Activated CD4-positive, CD25-positive, alpha-beta regulatory T cell (primary cell): ENCODE data around the gene ERVH48-1.
"Not testable (repeated sequence)": the region's sequence is repeated elsewhere in the genome, so short reads cannot be mapped to it uniquely, and the experiment has no call there.

Experiments
- DNase-seq, 4 experiments: peaks; one replicate each; lab custom pipeline; 2025; lab: John Stamatoyannopoulos, UW

The ERVH48-1 gene

DNA sequence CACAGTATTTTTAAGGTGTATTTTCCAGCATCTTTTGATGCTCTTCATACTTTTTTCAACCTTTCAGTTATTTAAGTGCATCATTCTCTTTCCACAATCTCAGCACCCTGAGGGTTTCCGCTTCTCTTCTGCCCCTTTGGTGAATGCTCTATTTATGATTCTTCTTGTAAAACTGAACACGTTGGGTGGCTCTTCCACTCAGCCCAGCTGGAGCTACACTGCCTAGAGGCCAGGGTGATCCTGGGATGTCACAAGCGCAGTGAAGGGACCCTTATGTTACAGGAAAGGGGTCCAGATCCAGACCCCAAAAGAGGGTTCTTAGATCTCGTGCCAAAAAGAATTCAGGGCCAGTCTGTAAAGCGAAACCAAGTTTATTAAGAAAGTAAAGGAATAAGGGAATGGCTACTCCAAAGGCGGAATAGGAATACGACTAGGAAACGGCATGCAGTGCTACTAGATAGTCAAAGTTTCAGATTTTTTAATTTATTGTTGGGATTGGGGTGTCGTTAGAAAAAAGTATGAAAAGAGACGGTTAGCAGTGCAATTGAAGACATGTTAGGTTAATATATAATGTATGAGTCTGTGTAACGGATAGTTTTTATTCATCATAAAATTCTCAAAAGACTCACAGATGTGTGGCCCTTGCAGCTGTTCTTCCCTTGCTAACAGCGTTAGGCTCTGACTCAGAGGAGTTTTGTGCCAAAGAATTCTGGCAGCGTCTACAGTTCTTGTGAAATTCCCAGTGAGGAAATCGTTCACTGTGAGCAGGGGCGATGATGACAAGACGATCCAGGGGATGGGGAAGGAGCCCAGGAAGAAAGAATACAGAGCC lies 14.4 kb upstream of the ERVH48-1 start:
- DNase-seq, result no peak

DNA sequence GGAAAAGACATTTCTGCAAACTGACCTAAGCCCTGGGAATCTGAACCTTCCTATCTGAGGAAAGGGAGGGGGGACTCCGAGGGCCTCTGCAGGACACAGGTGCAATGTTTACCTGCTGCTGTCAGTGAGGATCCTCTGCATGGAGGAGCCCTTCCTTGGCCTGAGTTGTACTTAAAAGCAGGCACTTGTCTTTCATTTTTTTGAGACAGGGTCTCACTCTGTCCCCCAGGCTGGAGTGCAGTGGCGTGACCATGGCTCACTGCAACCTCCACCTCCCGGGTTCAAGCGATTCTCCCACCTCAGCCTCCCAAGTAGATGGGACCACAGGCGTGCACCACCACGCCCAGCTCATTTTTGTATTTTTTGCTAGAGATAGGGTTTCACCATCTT lies 13.2 kb upstream of the ERVH48-1 start:
- not testable (repeated sequence) for DNase-seq

DNA sequence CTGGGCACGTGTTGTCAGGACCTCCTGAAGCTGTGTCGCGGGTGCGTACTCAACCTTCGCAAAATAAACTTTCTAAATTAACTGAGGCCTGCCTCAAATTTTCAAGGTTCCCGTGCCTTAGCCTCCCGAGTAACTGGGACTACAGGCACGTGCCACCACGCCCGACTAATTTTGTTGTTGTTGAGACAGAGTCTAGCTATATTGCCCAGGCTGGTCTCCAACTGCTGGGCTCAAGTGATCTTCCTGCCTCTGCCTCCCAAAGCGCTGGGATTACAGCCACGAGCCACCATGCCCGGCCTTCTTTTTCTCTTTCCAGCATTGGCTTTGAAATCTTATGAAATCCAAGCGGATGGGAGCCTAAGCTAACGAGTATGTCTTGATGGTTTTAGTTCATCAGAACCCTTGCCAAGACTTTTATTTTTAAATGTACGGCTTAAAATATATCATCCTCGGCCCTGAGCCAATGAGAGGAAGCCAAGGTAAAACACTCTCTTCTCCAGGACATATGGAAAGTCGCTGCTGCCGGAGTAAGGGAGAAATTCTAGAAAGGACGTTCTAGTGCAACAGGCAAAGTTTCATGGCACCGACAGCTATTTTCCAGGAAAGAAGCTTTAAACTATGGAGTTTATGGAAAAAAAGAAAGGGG lies 12.7 kb upstream of the ERVH48-1 start:
- no peak for DNase-seq

DNA sequence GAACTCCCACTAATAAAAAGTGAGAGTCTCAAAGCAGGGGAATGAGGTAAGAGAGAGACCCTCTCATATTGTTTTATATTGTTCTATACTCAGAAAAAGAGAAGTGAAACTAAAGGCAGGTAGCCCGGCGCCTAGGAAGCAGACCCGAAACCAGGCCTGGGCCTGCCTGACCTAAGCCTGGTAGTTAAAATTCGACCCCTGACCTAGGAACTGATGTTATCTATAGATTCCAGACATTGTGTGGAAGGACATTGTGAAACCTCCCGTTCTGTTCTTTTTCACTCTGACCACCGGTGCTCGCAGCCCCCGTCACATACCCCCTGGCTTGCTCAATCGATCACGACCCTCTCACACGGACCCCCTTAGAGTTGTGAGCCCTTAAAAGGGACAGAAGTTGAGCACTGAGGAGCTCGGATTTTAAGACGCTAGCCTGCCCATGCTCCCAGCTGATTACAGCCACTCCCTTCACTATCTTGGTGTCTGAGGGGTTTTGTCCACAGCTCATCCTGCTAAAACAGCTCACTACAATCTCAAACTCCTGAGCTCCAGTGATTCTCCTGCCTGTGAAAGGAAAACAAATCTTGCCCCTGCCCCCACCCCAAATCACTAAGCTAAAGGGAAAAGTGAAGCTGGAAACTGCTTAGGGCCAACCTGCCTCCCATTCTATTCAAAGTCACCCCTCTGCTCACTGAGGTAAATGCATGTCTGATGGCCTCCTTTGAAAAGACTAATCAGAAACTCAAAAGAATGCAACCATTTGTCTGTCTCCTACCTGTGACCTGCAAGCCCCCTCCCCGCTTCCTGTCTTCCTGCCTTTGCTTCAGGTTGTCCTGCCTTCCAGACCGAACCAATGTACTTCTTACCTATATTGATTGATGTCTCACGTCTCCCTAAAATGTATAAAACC lies 11.9 kb upstream of the ERVH48-1 start:
- not testable (repeated sequence) for DNase-seq

DNA sequence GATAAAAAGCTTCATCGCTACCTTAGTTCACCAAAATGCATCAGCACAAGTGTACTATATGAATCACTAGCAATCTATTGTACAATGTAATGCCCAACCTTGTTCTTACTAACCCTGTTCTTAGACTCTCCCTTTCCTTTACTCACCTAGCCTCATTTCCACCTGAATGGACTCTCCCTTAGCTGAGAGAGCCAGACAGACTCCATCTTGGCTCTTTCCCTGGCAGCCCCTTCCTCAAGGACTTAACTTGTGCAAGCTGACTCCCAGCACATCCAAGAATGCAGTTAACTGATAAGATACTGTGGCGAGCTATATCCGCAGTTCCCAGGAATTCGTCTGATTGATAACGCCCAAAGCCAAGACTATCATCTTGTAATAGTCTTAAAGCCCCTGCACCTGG lies 10.9 kb upstream of the ERVH48-1 start:
- not testable (repeated sequence) for DNase-seq

DNA sequence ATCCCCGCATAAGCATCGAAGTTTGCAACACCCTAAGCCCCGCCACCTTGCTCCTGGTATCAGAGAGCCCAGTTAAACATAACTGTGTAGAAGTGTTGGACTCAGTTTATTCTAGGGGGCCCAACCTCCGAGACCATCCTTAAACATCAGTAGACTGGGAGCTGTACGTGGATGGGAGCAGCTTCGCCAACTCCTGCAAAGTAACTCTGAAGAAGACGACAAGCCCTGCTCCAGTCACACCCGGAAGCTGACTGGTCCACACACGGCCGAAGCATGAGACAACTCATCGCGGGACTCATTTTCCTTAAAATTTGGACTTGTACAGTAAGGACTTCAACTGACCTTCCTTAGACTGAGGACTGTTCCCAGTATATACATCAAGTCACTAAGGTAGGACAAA lies 8.5 kb upstream of the ERVH48-1 start:
- DNase-seq, result not testable (repeated sequence)

DNA sequence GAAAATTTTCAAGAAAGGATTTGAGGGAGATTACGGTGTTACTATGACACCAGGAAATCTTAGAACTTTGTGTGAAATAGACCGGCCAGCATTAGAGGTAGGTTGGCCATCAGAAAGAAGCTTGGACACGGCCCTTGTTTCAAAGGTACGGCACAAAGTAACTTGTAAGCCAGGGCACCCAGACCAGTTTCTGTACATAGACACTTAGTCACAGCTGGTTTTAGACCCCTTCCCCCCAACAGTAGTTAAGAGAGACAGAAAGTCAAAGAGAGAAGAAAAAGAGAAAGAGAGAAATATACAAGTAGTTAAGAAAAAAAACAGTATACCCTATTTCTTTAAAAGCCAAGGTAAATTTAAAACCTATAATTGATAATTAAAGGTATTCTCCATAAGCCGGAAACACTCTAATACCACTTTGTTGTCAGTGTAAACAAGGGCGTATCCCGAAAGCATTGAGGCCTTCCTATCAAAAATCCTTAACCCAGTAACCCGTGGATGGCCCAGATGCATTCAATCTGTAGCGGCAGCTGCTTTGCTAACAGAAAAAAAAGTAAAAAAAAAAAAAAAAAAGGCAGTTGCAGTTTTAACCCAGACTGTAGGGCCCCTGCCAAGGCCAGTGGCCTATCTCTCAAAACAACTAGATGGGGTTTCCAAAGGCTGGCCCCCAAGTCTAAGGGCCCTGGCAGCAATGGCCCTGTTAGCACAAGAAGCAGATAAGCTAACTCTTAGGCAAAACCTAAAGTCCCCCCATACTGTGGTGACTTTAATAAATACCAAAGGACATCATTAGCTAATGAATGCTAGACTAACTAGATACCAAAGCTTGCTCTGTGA lies 7.9 kb upstream of the ERVH48-1 start:
- not testable (repeated sequence) for DNase-seq

DNA sequence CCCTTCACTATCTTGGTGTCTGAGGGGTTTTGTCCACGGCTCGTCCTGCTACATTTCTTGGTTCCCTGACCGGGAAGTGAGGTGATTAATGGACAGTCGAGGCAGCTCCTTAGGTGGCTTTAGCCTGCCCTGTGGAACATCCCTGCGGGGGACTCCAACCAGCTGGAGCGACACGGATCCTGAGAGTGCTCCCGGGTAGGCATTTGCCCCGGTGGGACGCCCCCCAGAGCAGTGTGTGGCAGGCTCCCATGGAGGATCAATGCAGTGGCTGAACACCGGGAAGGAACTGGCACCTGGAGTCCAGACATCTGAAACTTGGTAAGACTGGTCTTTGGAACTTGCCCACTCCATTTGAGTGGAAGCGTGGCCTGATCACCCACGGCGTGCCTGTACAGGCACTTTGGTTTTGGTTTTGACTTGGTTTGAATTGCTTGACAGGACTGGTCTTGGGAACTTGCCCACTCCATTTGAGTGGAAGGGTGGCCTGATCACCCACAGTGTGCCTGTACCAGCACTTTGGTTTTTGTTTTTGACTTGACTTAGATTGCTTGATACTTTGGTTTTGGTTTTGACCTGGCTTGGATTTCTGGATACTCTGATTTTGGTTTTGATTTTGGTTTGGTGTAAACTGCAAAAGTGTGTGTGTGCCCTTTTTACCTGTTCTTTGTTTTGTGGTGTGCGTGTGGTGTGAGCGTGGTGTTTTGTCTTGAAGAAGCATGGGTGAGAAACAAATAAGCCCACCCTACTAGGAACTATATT lies 7.1 kb upstream of the ERVH48-1 start:
- not testable (repeated sequence) for DNase-seq

DNA sequence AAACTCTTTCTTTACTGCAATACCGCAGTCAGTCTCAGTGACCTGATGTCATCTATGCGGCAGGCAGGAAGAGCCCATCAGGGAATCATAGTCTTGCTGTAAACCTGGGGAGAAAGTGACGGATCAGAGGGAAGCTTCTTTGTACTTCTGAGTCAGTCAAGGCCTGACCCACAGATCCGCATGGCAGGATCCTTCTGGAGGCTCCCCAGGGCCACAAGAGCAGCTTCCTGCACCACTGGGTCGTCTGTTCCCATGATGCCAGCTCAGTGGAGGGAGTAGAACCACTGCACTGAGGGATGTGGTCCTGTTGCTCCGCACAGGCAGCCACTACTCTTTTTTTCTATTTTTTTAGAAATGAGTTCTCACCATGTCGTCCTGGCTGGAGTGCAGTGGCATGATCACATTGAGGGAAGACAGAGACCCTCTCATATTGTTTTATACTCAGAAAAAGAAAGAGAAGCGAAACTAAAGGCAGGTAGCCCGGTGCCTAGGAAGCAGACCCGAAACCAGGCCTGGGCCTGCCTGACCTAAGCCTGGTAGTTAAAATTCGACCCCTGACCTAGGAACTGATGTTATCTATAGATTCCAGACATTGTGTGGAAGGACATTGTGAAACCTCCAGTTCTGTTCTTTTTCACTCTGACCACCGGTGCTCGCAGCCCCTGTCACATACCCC lies 6.3 kb upstream of the ERVH48-1 start:
- DNase-seq, result no peak

DNA sequence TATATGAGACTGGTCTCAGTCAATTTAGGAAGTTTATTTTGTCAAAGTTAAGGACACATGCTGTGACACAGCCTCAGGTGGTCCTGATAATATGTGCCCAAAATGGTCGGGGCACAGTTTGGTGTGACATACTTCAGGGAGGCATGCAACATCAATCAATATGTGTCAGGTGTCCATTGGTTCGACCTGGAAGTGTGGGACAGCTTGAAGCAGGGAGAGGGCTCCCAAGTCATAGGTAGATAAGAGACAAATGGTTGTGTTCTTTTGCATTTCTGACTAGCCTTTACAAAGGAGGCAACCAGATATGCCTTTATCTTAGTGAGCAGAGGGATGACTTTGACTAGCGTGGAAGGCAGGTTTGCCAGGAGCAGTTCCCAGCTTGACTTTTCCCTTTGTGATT lies 4.5 kb upstream of the ERVH48-1 start:
- no peak for DNase-seq

DNA sequence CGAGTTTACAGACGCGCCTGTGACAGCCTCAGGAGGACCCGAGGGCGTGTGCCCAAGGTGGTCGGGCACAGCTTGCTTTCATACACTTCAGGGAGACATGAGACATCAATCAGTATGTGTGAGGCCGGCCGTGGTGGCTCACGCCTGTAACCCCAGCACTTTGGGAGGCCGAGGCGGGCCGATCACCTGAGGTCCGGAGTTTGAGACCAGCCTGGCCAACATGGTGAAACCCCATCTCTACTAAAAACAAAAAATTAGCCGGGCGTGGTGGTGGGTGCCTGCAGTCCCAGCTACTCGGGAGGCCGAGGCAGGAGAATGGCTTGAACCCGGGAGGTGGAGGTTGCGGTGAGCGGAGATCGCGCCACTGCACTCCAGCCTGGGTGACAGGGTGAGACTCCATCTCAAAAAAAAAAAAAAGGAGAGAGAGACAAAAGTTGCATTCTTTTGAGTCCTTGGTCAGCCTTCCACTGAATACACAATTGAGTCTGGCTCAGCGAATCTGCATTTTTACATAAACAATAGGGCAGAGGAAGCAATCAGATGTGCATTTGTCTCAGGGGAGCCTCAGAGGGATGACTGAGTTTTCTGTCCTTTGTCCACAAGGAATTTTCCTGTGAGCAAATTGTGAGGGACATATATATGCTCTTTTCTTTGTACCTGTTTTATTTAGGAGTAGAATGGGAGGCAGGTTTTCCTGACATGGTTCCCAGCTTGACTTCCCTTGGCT lies 2.2 kb upstream of the ERVH48-1 start:
- not testable (repeated sequence) for DNase-seq

DNA sequence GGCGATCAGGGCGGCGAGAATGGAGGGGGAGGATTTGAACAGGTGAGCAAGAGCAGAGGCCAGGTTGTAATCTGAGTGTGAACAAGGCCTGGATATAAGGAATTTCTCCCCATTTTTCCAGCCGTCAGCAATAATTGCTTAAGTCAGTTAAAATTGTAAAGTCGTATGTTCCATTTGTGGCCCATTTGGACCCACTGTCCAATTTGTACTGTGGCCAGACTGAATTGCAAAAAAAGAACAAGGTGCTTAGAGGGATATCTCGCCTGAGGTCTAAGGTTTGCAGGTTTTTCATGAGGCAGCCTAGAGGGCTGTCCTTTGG lies 1.0 kb downstream of the ERVH48-1 start:
- DNase-seq, result no peak

DNA sequence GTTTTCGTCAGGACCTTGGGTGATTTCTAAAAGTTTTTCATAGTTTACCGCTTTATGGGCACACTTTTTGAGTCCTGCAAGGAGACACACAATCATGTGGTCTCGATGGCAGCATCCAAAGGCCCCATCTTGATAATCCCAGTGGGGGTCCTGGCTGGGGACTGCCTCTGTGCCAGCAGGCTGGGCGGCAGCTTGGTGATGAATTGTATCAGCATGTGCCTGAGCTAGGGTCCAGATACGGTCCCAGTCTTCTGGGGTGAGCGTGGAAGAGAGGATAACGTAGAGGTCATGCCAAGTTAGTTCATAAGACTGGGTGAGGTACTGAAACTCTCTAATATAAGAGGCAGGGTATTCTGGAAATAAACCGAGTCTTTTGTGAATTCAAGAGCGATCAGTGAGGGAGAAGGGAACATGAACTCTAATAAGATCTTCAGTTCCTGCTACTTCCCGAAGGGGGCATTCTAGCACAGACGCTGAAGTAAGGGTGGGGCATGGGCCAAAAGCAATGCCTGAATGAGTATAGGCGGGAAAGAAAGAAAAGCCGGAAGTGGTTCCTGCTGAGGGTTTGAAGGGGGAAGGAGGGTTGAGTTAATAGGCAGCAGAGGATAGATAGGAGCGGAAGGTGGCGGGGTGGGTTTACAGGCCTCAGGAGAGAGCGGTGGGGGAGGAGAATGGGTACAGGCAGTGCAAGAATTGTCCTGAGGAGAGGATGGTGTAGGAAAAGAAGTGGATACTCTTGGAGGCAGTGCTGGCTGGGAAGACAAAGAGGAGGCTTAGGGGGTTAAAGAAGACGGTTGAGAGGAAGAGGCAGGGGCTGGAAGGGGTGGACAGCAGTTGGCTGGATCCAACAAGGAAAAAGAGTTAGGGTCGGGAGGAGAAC lies 1.6 kb downstream of the ERVH48-1 start:
- DNase-seq, result peak; percentile 18 to 37 (median 30)

DNA sequence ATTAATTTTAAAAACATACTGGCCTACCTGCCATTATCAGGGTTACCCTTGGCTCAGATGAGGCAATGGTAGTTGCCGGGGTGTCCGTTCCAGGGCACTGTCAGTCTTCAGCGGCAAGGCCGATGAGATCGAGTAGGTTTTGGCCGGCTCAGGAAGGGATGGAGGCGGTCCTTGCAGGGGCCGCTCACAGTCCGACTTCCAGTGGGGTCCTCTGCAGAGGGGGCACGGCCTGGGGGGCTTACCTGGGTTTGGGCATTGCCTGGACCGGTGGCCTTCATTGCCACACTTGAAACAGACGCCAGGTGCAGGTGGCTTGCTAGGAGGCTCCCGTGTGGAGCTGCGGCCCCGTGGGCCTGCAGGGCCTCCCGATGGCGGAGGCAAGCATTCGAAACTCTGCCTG lies 2.5 kb downstream of the ERVH48-1 start:
- DNase-seq, result no peak

DNA sequence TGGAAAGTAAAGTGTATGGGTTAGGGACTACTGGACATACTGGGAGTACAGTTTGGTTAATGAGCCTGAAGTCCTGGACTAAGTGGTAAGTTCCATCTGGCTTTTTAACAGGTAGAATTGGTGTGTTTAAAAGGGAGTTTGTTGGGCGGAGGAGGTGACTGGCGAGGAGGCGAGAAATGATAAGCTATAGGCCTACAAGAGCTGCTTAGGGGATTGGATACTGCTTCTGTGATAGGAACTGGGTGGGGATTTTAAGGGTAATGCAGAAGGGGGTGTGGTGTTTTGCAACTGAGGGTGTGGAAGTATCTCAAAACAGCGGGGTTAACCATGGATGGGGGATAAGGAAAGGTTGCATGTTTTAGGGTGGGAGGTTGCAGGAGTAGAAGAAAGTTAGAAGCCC lies 3.5 kb downstream of the ERVH48-1 start:
- DNase-seq, result no peak

DNA sequence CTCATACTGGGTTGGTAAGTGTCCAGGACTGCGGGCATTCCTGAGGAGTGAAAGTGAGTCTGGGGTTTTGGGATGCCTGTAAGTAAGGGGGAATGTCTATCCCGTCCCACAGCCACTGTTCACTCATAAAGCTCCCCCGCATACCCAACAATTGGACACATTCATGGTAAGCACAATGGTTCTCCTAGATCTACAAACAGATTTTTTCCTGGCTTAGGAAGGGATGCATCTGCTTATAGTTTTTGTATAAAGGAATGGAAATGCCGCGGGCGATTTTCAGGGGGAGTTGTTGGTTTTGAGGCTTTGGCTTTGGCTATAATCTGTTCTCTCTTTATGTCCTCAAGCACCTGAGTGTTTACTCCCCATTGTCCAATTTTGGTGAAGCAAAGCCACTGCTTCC lies 7.1 kb downstream of the ERVH48-1 start:
- DNase-seq, result no peak

DNA sequence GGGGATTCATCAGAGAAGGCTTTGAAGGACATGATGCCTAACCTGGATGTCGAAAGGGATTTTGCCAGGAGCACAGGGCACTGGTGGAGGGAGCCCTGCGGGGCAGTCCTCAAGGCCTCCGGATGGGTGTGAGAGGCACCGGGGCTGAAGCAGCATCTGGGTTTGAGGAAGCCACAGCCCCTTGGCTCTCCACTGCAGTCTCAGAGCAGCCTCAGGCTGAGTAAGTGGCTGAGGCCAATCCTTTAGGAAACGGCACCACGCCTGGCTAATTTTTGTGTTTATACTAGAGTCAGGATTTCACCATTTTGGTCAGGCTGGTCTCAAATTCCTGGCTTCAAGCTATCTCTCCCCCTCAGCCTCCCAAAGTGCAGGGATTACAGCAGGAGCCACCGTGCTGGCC lies 12.0 kb downstream of the ERVH48-1 start:
- no peak for DNase-seq

DNA sequence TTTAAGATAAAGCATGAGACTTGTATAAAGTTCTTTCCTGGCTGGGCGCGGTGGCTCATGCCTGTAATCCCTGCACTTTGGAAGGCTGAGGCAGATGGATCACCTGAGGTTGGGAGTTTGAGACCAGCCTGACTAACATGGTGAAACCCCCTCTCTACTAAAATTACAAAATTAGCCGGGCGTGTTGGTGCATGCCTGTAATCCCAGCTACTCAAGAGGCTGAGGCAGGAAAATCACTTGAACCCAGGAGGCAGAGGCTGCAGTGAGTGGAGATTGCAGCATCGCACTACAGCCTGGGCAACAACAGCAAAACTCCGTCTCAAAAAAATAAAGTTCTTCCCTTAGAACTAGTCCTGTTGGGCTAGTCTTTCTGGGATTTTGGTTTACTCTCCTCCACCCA lies 13.5 kb downstream of the ERVH48-1 start:
- DNase-seq, result not testable (repeated sequence)

DNA sequence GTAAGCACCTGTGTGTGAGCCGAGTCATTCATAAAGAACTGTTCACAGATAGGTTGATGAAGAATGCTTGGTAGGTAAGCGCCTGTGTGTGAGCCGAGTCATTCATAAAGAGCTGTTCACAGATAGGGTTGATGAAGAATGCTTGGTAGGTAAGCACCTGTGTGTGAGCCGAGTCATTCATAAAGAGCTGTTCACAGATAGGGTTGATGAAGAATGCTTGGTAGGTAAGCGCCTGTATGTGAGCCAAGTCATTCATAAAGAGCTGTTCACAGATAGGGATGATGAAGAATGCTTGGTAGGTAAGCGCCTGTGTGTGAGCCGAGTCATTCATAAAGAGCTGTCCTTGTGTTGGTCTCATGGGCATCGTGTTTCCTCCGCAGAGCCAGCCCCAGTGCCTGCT lies 16.9 kb downstream of the ERVH48-1 start:
- DNase-seq, result not testable (repeated sequence)
